Mucosa of gallbladder (tissue), 1 donor: ENCODE results near the gene TCAIM. TPM values are rescaled to one million over a fixed set of nuclear protein-coding genes. Genes with fewer than 3 reads are reported as not detected.
"Not testable (repeated sequence)": the region's sequence is repeated elsewhere in the genome, so short reads cannot be mapped to it uniquely, and the experiment has no call there.

Source experiments
- DNase-seq: peaks from one replicate; pipeline ENCODE4 v3.0.0-alpha.2; 2020; ENCODE audit warnings: low spot score
- total RNA-seq: library from RNA; stranded (reverse); gene quantifications from one replicate; pipeline ENCODE4 v1.2.1, GENCODE V29; 2021
- donor health status: DM: no; HTN: no; CAD: no.

TCAIM gene
- total RNA-seq, 1 donor from 2014 or later, result 31.3 TPM

GRCh38 chr3:44415421-44415820 lies 76.9 kb downstream of the TCAIM start:
- no peak for DNase-seq

DNA sequence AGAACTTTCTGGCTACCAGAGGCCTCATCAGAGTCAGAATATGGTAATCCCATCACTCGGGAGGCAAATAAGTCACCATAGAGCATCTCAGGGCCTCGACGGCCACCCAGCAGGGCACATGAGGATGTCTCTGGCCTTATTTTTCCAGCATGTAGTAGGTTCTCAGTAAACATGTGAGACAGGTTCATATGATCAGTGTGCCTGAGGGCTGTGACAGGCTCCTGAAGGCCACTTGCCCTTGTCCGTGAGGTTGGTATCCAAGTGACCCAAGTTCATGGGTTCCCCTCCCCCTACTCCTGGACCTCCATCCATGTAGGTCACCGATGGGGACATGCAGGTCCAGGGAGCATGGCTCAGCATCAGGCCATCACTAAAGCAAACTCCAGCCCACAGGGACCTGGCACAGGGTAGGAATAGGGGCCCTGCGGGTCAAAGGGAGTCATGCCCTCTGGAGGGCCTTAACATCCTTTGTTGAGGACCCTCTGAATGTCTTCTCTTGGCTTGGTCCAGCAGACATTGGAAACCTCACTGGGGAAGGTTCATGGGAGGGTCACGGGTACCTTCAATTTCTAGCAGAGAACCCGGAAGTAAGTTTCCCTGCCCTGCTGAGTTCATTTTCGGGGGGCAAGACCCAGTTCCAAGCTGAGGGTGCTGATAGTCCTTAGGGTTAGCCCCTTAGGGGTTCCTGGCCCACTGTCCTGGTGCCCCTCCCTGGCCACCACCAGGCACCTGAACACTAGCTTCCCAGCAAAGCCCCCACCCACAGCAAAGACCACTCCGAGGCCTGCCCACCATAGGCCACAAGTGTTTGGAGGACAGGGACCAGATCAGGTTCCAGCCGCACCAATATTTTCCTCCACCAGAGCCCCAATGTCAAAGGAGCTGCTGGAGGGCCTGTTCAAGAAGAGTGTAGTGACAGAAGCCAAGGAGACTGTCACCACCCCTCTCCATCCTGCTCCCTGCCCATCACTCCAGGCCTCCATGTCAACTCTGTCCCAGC lies 77.8 kb downstream of the TCAIM start:
- no peak for DNase-seq

- not testable (repeated sequence) for DNase-seq
Observed at GRCh38 chr3:44418118-44418517, 79.6 kb downstream of the TCAIM start.

- no peak for DNase-seq
Observed at GRCh38 chr3:44418549-44418948, 80.0 kb downstream of the TCAIM start.

DNA sequence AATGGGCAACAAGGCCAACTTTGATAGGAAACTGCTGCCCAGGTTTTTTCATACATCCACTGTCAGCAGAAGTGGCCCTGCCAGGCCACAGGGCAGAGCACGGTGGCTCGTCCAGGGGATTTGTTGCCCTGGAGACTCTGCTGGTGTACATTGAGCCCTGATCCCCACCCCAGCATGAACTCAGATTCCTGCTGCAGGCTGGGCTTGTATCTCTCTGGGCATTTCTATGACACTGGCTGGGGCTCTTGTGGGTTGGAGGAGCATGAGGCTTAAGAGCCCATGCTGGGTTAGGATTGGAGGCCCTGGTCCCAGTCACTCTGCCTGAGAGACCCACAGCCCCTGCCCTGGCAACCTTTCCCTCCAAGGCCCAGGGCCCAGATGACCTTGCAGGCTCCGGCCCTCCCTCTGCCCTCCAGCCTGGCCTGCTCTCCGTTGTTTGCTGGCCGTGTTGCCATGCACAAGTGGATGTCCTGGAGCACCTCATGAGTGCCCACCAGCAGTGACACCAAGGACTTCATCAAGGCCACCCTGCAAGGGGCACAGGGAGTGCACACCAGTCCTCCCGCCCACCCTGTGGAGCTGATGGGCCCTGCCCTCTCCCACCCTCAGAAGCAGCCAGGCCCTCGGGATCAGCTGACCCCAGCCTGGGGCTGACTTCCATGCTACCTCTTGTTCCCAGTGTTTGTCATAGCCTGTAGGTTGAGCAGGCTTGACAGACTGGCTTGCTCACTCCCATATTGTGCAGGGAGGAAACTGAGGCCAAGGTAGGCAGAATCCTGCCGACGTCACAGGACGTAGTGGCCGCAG lies 80.8 kb downstream of the TCAIM start:
- no peak for DNase-seq

GRCh38 chr3:44419923-44420650 lies 81.5 kb downstream of the TCAIM start:
- DNase-seq, result no peak

- no peak for DNase-seq
Observed at GRCh38 chr3:44420676-44421075, 82.1 kb downstream of the TCAIM start.

GRCh38 chr3:44421280-44421679 lies 82.7 kb downstream of the TCAIM start:
- no peak for DNase-seq

- no peak for DNase-seq
Observed at GRCh38 chr3:44424758-44425157, 86.2 kb downstream of the TCAIM start.

DNA sequence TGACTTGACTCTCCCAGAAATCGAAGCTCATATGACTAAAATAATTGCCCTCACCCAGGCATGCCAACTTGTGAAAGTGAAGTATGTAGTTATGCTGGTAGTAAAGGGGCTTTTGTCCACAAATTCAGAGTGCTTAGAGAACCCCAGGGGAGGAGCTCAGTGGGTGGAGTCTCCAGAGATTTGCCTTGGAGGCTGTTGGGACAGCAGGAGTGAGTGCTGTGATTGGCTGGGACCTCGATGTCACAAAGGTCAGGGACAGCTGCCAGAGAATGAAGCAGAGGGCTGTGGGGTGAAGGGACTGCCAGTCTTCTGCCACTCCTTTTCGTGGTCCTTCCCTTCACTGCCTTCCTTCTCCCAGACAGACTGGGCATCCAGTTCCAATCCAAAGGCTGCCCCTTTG lies 89.1 kb downstream of the TCAIM start:
- no peak for DNase-seq

GRCh38 chr3:44428910-44429309 lies 90.3 kb downstream of the TCAIM start:
- DNase-seq, result no peak

- DNase-seq, result no peak
Observed at GRCh38 chr3:44429459-44429858, 90.9 kb downstream of the TCAIM start.

DNA sequence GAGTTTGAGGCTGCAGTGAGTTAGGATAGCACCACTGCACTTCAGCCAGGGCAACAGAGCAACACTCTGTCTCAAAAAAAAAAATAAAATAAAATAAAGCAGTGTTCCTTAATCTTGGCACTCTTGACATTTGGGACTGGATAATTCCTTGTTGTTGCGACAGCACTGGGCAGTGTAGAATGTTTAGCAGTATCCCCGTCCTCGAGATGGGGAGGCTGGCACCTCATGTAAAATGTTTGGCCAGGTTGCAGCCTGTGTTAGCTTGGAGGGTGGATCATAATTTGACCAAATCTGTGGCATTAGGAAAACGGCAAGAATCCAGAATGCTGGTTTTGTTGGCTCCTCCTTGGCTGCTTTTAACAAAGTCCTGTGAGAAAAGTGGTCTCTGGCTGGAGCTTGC lies 91.9 kb downstream of the TCAIM start:
- no peak for DNase-seq

GRCh38 chr3:44434834-44435510 lies 96.4 kb downstream of the TCAIM start:
- DNase-seq, result no peak

DNA sequence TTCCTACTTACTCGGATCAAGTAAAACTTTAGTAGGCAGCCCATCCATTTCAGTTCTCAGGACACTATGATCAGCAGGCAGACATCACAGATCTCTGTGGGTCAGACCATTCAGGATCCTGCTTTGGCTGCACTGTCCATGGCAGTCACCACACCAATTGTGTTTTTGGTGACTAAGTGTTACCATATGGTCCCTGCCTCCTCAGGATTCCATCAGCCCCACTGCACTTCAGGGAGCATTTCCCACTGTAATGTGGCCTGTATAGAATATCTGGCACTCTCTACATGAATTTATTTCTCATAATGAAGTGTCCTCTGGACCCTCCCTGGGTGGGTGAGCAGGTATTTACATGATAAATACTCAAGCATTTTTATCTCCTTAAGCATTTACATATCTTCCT lies 97.6 kb downstream of the TCAIM start:
- no peak for DNase-seq

- DNase-seq, result no peak
Observed at GRCh38 chr3:44437800-44438199, 99.2 kb downstream of the TCAIM start.

- peak; percentile 88 for DNase-seq
Observed at GRCh38 chr3:44439499-44440295, 101.1 kb downstream of the TCAIM start.

GRCh38 chr3:44442596-44443309 lies 104.2 kb downstream of the TCAIM start:
- DNase-seq, result no peak

GRCh38 chr3:44444437-44444836 lies 105.9 kb downstream of the TCAIM start:
- no peak for DNase-seq
